ENCODE data around the gene MT4. TPM values are rescaled to one million over a fixed set of nuclear protein-coding genes. Genes with fewer than 3 reads are reported as not detected.

Gene MT4
- total and polyA plus RNA-seq, 2 donors (not counting 3 experiments of a cell fraction or from before 2014, with no cell fraction given) = not detected

DNA sequence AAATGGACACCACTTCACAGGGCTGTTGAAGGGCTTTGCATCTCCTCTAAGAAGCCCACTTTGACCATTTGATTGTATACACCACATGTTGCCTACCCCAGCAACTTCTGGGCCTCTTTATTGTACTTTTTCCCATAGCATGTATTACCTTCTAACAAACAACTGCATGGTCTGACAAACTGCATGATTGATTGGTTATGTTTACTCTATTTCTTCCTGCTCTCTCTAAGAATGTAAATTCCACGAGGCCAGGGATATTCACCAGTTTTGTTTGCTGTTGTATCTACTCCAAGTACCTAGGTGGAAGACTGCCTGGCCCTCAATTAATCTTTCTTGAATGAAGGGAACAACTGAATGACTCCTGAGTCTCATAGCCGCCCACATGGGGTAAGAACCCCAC is 22.8 kb upstream of the MT4 start:
- H3K4me2 ChIP-seq (ENCODE audit: insufficient read depth, low read length) = no peak overlapping the region
- no peaks in the 10 kb centered on the region for H3K4me1 ChIP-seq (ENCODE audit: control insufficient read depth, extremely low read depth, insufficient read depth, low read length)
- no peak for FAIRE-seq
- no peak overlapping the region for H2AFZ ChIP-seq (ENCODE audit: low read depth, low read length)
- DNase-seq (ENCODE audit: low read depth, low spot score) = no peak
- peaks cover 4 to 12% of the 10 kb centered on the region in 2 experiments for H3K27me3 ChIP-seq (ENCODE audit: control insufficient read depth in 2 of 2, insufficient read depth in 2 of 2, low read length in 2 of 2)
- H4K20me1 ChIP-seq (replicated peaks; ENCODE audit: control insufficient read depth, extremely low read depth, insufficient read depth, low read length) = no peaks in the 10 kb centered on the region
- dilution Hi-C loops (cut with MboI; ENCODE audit: extremely low pct_ligation_motif_present, low sequenced_read_pairs) = no loop called here
- intact Hi-C loops (cut with micrococcal nuclease) = no loop called here
- no peaks in the 10 kb centered on the region for H3K9me1 ChIP-seq (replicated peaks; ENCODE audit: control insufficient read depth, extremely low read depth, insufficient read depth, low read length)
- H3K4me3 ChIP-seq (replicated peaks in 1 of 3; ENCODE audit: insufficient read depth in 1 of 3, low read depth in 1 of 3, low read length in 3 of 3) = no peak overlapping the region
- no TSS peak for BruUV-seq (replicated peaks)
- POLR2A ChIA-PET = no interaction called here
- no peaks in the 10 kb centered on the region for H3K79me2 ChIP-seq (ENCODE audit: control insufficient read depth, insufficient read depth, low read length)
- TF ChIP-seq, protein P1, sequence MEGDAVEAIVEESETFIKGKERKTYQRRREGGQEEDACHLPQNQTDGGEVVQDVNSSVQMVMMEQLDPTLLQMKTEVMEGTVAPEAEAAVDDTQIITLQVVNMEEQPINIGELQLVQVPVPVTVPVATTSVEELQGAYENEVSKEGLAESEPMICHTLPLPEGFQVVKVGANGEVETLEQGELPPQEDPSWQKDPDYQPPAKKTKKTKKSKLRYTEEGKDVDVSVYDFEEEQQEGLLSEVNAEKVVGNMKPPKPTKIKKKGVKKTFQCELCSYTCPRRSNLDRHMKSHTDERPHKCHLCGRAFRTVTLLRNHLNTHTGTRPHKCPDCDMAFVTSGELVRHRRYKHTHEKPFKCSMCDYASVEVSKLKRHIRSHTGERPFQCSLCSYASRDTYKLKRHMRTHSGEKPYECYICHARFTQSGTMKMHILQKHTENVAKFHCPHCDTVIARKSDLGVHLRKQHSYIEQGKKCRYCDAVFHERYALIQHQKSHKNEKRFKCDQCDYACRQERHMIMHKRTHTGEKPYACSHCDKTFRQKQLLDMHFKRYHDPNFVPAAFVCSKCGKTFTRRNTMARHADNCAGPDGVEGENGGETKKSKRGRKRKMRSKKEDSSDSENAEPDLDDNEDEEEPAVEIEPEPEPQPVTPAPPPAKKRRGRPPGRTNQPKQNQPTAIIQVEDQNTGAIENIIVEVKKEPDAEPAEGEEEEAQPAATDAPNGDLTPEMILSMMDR (IDR thresholded peaks at IDR 0.05; ENCODE audit: extremely low read depth in 1 of 2, insufficient read depth in 1 of 2, low read depth in 1 of 2, low read length in 2 of 2) = no peak
- TF ChIP-seq GATA2 (IDR thresholded peaks at IDR 0.05; ENCODE audit: insufficient read depth, insufficient read length, low read depth, low read length) (no peak), POLR2AphosphoS5 (IDR thresholded peaks at IDR 0.05; ENCODE audit: insufficient read depth, low read depth, low read length) (no peak), POLR2A (IDR thresholded peaks at IDR 0.05; ENCODE audit: low read depth, low read length) (no peak), EZH2 (IDR thresholded peaks at IDR 0.05; ENCODE audit: borderline replicate concordance, low read depth, low read length, severe bottlenecking) (no peak), JUN (IDR thresholded peaks at IDR 0.05; ENCODE audit: borderline replicate concordance, insufficient read depth, insufficient read length, low read depth) (no peak), FOS (IDR thresholded peaks at IDR 0.05; ENCODE audit: borderline replicate concordance, insufficient read depth, low read length) (no peak), MYC (IDR thresholded peaks at IDR 0.05; ENCODE audit: low read depth, low read length) (no peak)
- TF ChIP-seq, protein P2, sequence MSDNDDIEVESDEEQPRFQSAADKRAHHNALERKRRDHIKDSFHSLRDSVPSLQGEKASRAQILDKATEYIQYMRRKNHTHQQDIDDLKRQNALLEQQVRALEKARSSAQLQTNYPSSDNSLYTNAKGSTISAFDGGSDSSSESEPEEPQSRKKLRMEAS (IDR thresholded peaks at IDR 0.05; ENCODE audit: insufficient read depth, insufficient read length) = no peak
- no peaks in the 10 kb centered on the region for H3K36me3 ChIP-seq (ENCODE audit: control insufficient read depth in 2 of 2, extremely low read depth in 1 of 2, insufficient read depth in 2 of 2, low read length in 2 of 2)
- CTCF ChIA-PET = no interaction called here
- H3K9ac ChIP-seq (replicated peaks; ENCODE audit: extremely low read depth, insufficient read depth, low read length) = no peak overlapping the region
- H3K27ac ChIP-seq (ENCODE audit: insufficient read depth, low read depth, low read length) = no peak overlapping the region
- H3K9me3 ChIP-seq (replicated peaks; ENCODE audit: control insufficient read depth, insufficient read depth, low read length) = no peaks in the 10 kb centered on the region

Data from endothelial cell of umbilical vein (primary cell).